HepG2 (cell line): ENCODE data around the gene POLR3K.

ENCODE experiments used
- FLYWCH1 ChIP-seq: sonication (generic); formaldehyde crosslinking; IDR thresholded peaks from 2 replicates; pipeline ENCODE4 v1.8.1; 2023; ENCODE audit warnings: mild to moderate bottlenecking, missing genetic modification reagents
- KAT7 ChIP-seq: IDR thresholded peaks from 2 replicates; pipeline ENCODE4 v1.6.1; 2018; ENCODE audit warnings: borderline replicate concordance, missing compliant biosample characterization
- RAD21 ChIP-seq: fragments of 450-650 bp; formaldehyde crosslinking; IDR thresholded peaks from 2 replicates; pipeline ENCODE4 v1.5.0; 2020; ENCODE audit warnings: mild to moderate bottlenecking
- RNF2 ChIP-seq: fragments of 450-650 bp; conservative IDR thresholded peaks from 2 replicates; pipeline ENCODE4 v1.6.1; 2016; ENCODE audit warnings: low read depth
- YEATS4 ChIP-seq: sonication (generic); formaldehyde crosslinking; IDR thresholded peaks from 2 replicates; pipeline ENCODE4 v1.4.0; 2020; ENCODE audit warnings: missing genetic modification reagents, borderline replicate concordance
- TF ChIP-seq, protein P1 (sequence below): sonication (generic); formaldehyde crosslinking; IDR thresholded peaks from 2 replicates; pipeline ENCODE4 v1.5.0; 2020; ENCODE audit warnings: mild to moderate bottlenecking, missing genetic modification reagents, moderate library complexity

DNA sequence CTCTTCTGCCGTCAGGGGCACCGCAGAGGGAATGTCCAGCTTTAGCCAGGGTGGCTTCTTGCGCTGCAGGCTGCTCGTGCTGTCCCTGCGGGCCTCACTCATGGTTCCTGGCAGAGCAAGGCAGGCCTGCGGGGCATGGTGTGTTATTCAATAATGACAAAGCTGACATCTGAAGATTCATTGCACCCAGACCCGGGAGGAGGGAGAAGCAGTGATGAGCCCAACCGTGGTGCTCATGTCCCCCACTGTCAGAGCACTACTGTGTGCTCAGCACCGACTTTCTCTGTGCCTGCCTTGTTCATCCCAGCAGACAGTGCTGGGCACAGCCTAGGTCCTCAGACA lies 11.5 kb upstream of the POLR3K start:
- TF ChIP-seq, protein P1, sequence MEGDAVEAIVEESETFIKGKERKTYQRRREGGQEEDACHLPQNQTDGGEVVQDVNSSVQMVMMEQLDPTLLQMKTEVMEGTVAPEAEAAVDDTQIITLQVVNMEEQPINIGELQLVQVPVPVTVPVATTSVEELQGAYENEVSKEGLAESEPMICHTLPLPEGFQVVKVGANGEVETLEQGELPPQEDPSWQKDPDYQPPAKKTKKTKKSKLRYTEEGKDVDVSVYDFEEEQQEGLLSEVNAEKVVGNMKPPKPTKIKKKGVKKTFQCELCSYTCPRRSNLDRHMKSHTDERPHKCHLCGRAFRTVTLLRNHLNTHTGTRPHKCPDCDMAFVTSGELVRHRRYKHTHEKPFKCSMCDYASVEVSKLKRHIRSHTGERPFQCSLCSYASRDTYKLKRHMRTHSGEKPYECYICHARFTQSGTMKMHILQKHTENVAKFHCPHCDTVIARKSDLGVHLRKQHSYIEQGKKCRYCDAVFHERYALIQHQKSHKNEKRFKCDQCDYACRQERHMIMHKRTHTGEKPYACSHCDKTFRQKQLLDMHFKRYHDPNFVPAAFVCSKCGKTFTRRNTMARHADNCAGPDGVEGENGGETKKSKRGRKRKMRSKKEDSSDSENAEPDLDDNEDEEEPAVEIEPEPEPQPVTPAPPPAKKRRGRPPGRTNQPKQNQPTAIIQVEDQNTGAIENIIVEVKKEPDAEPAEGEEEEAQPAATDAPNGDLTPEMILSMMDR = no peak
- no peak for TF ChIP-seq RNF2
- no peak for TF ChIP-seq KAT7 (CRISPR knock-in tag)
- TF ChIP-seq YEATS4 (CRISPR knock-in tag) = no peak
- no peak for TF ChIP-seq FLYWCH1 (CRISPR knock-in tag)
- no peak for TF ChIP-seq RAD21 (CRISPR knock-in tag)
